Tibial artery (tissue), 4 donors: ENCODE measurements around the gene BTF3L4.

Source experiments
- DNase-seq, 2 donors: peaks; one replicate each; pipeline ENCODE4 v3.0.0-alpha.2; 2019
- H3K27ac ChIP-seq, 2 donors: fragments of 200-600 bp; sonication (generic) in 1 of 2; 1 replicate in 1 of 2; 2 replicates in 1 of 2; pipeline ENCODE4 v1.5.1; 2018 to 2019; ENCODE audit warnings: mild to moderate bottlenecking in 1 of 2
- H3K27me3 ChIP-seq, 2 donors: fragments of 200-600 bp; sonication (generic) in 1 of 2; one replicate each; pipeline versions ENCODE4 v1.5.1 to v1.6.0; 2016 to 2019
- H3K36me3 ChIP-seq, 3 donors: fragments of 200-600 bp; sonication (generic) in 2 of 3; one replicate each; pipeline ENCODE4 v1.5.1; 2016 to 2019; ENCODE audit warnings: mild to moderate bottlenecking in 2 of 3
- H3K4me1 ChIP-seq, 4 donors: fragments of 200-600 bp; sonication (generic) in 2 of 4; 1 replicate in 3 of 4; 2 replicates in 1 of 4; pipeline ENCODE4 v1.5.1; 2016 to 2019
- H3K4me3 ChIP-seq, 2 donors: fragments of 200-600 bp; sonication (generic) in 1 of 2; 1 replicate in 1 of 2; 2 replicates in 1 of 2; pipeline ENCODE4 v1.5.1; 2018 to 2019; ENCODE audit warnings: mild to moderate bottlenecking in 2 of 2
- H3K9me3 ChIP-seq, 3 donors: fragments of 200-600 bp; sonication (generic) in 1 of 3; one replicate each; pipeline ENCODE4 v1.5.1; 2016 to 2019
- intact Hi-C: fragments of 100-400 bp; cut with DNase I; formaldehyde crosslinking; loops from one replicate; pipeline ENCODE4 v1.15.0; 2023; ENCODE audit warnings: low total_unique reads
- TF ChIP-seq, protein P1 (sequence below), 2 experiments: fragments of 200-600 bp in 1 of 2; fragments of 450-650 bp in 1 of 2; IDR thresholded peaks; one replicate each; pipeline ENCODE4 v1.5.1; 2017 to 2019; ENCODE audit warnings: antibody characterized with exemption in 2 of 2, mild to moderate bottlenecking in 1 of 2, moderate library complexity in 1 of 2

BTF3L4 gene

DNA sequence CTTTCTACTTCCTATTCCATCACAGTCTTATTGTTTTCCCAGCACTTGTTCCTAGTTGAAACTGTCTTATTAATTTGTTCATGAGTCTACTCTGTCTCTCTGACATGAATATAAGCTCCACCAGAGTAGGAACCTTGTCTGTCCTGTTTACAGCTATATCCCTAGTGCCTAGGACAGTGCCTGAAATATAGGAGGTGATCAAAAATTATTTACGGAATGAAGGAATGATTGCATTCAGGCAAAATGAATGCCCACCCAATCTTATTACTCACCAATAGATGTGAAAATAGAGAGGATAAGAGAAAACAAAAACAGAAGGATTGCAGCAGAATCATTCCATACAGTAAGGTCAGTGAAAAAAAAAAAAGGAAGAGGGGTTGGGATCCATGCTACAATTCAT is 2.2 kb upstream of the BTF3L4 start:
- TF ChIP-seq, protein P1, sequence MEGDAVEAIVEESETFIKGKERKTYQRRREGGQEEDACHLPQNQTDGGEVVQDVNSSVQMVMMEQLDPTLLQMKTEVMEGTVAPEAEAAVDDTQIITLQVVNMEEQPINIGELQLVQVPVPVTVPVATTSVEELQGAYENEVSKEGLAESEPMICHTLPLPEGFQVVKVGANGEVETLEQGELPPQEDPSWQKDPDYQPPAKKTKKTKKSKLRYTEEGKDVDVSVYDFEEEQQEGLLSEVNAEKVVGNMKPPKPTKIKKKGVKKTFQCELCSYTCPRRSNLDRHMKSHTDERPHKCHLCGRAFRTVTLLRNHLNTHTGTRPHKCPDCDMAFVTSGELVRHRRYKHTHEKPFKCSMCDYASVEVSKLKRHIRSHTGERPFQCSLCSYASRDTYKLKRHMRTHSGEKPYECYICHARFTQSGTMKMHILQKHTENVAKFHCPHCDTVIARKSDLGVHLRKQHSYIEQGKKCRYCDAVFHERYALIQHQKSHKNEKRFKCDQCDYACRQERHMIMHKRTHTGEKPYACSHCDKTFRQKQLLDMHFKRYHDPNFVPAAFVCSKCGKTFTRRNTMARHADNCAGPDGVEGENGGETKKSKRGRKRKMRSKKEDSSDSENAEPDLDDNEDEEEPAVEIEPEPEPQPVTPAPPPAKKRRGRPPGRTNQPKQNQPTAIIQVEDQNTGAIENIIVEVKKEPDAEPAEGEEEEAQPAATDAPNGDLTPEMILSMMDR (IDR thresholded peaks at IDR 0.05), result no peak
- H3K4me1 ChIP-seq, result peaks cover 0 to 38% (median 26%) of the 10 kb centered on the region in 4 donors
- no peaks in the 10 kb centered on the region for H3K9me3 ChIP-seq
- H3K4me3 ChIP-seq, result peak overlapping the region; percentile 87 to 90
- no peaks in the 10 kb centered on the region for H3K27me3 ChIP-seq
- no peak for DNase-seq
- H3K27ac ChIP-seq, result peak overlapping the region in 1 of 2 donors; percentile 89
- intact Hi-C loops, result loop anchor here (5.0 to 10.0 kb wide), 2 partner anchors 427 to 1089 kb away; partner anchors contain the start of gene FAF1
- H3K36me3 ChIP-seq, result peaks cover 0 to 21% (median 11%) of the 10 kb centered on the region in 3 donors

DNA sequence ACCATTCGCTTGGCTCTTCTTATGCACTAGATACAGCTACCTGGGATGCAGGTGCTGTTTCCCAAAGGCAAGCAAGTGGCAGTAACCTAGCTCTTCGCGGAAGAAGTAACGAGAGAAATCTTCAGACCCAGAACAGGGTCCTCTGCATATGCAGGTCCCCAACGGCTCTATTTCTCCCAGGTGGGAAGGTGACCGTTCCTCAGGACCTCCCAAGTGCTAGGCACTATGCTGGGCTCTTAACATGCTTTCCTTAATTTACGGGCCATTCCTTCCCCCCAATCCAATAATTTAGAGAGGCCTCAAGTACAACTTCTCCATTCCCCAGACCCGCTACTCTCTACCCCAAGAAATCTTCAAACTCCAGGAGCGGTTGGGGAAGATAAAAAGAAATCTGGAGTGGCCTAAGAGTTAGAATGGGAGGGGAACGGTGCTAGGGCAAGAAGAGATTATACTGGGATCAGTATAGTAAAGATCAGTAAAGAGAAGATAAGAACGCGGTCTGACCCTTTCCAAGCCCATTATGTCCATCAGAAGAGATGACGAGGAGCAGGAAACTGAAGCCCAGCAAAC is 1.5 kb upstream of the BTF3L4 start:
- H3K9me3 ChIP-seq, result no peaks in the 10 kb centered on the region
- H3K27ac ChIP-seq, result peak overlapping the region; percentile 89 to 94
- peaks cover 0 to 21% (median 11%) of the 10 kb centered on the region in 3 donors for H3K36me3 ChIP-seq
- H3K4me1 ChIP-seq, result peaks cover 0 to 45% (median 31%) of the 10 kb centered on the region in 4 donors
- TF ChIP-seq, protein P1 (IDR thresholded peaks at IDR 0.05), result no peak
- peak overlapping the region; percentile 87 to 90 for H3K4me3 ChIP-seq
- no peaks in the 10 kb centered on the region for H3K27me3 ChIP-seq
- intact Hi-C loops, result loop anchor here (5.0 to 10.0 kb wide), 3 partner anchors 313 to 1090 kb away; partner anchors contain the start of genes CC2D1B and FAF1
- DNase-seq, result no peak

GRCh38 chr1:52055066-52055865 is 829 bp upstream of the BTF3L4 start, which contains the start of gene TXNDC12:
TSS of gene TXNDC12 (minus strand) at chr1:52055191. CDS start at chr1:52055096, 95 bp downstream.
- no peaks in the 10 kb centered on the region for H3K9me3 ChIP-seq
- intact Hi-C loops, result loop anchor here (5.0 to 10.0 kb wide), 2 partner anchors 312 to 1090 kb away; partner anchors contain the start of genes CC2D1B and FAF1
- H3K27ac ChIP-seq, result peak within 1 kb of the TSS; percentile 89 to 94
- TF ChIP-seq, protein P1 (IDR thresholded peaks at IDR 0.05), result no peak
- H3K4me1 ChIP-seq, result peaks cover 0 to 46% (median 31%) of the 10 kb centered on the region in 4 donors
- peak; percentile 89 to 91 for DNase-seq
- peaks cover 2 to 24% (median 14%) of the 10 kb centered on the region in 3 donors for H3K36me3 ChIP-seq
- H3K27me3 ChIP-seq, result no peaks in the 10 kb centered on the region
- peak within 1 kb of the TSS; percentile 87 to 90 for H3K4me3 ChIP-seq

DNA sequence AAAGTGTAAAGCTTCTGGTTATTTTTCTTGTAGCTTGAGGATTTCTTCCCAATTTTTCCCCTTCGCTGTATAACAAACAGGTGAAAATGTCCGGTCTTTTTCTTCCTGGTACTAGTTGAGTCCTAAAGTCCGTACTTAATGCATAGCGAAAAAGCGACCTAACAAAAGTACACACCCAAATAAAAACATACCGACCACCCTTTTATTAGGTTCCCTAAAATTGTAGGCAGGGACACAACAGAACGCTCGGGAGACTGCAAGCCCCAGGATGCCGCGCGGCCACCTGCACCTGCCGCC is 281 bp upstream of the BTF3L4 start:
- Histone ChIP-seq H3K9me3 (no peaks in the 10 kb centered on the region), H3K36me3 (peaks cover 7 to 25% (median 19%) of the 10 kb centered on the region in 3 donors), H3K27me3 (no peaks in the 10 kb centered on the region), H3K4me3 (peak overlapping the region; percentile 87 to 90), H3K27ac (peak overlapping the region; percentile 89 to 94), H3K4me1 (peaks cover 0 to 46% (median 31%) of the 10 kb centered on the region in 4 donors)
- intact Hi-C loops, result loop anchor here (5.0 to 10.0 kb wide), 2 partner anchors 311 to 1091 kb away; partner anchors contain the start of genes CC2D1B and FAF1
- no peak for DNase-seq
- TF ChIP-seq, protein P1 (IDR thresholded peaks at IDR 0.05), result no peak

- H3K36me3 ChIP-seq, result peaks cover 12 to 25% (median 18%) of the 10 kb centered on the region in 3 donors
- H3K27me3 ChIP-seq, result no peaks in the 10 kb centered on the region
- peaks cover 0 to 46% (median 31%) of the 10 kb centered on the region in 4 donors for H3K4me1 ChIP-seq
- peak overlapping the region; percentile 89 to 94 for H3K27ac ChIP-seq
- DNase-seq, result no peak
- TF ChIP-seq, protein P1 (IDR thresholded peaks at IDR 0.05), result no peak
- no peaks in the 10 kb centered on the region for H3K9me3 ChIP-seq
- intact Hi-C loops, result loop anchor here (5.0 to 10.0 kb wide), 2 partner anchors 310 to 1092 kb away; partner anchors contain the start of genes CC2D1B and FAF1
- H3K4me3 ChIP-seq, result peak overlapping the region; percentile 87 to 90
These were observed 789 bp downstream of the BTF3L4 start for GRCh38 chr1:52056937-52057231.
